AG09319 (cell line): ENCODE data around the gene CYBRD1.

Experiments
- DNase-seq: peaks from one replicate; pipeline ENCODE4 v3.0.0-alpha.2; 2010; ENCODE audit warnings: low read depth; ENCODE audit errors: extremely low read depth
- TF ChIP-seq, protein P1 (sequence below): IDR thresholded peaks from 2 replicates; pipeline ENCODE4 v1.5.1; 2011; ENCODE audit warnings: low read depth, mild to moderate bottlenecking, inconsistent platforms, low read length, moderate library complexity

CYBRD1 gene

DNA sequence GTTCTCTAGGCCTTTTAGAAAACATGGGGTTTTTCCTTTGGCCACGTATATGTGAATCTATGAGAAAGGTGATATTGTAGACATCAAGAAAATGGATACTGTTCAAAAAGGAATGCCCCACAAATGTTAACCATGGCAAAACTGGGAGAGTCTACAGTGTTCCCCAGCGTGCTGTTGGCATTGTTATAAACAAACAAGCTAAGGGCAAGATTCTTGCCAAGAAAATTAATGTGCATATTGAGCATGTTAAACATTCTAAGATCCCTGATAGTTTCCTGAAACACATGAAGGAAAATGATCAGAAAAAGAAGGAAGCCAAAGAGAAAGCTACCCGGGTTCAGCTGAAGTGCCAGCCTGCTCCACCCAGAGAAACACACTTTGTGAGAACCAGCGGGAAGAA is 64.9 kb downstream of the CYBRD1 start:
- DNase-seq = no peak
- TF ChIP-seq, protein P1, sequence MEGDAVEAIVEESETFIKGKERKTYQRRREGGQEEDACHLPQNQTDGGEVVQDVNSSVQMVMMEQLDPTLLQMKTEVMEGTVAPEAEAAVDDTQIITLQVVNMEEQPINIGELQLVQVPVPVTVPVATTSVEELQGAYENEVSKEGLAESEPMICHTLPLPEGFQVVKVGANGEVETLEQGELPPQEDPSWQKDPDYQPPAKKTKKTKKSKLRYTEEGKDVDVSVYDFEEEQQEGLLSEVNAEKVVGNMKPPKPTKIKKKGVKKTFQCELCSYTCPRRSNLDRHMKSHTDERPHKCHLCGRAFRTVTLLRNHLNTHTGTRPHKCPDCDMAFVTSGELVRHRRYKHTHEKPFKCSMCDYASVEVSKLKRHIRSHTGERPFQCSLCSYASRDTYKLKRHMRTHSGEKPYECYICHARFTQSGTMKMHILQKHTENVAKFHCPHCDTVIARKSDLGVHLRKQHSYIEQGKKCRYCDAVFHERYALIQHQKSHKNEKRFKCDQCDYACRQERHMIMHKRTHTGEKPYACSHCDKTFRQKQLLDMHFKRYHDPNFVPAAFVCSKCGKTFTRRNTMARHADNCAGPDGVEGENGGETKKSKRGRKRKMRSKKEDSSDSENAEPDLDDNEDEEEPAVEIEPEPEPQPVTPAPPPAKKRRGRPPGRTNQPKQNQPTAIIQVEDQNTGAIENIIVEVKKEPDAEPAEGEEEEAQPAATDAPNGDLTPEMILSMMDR = no peak

DNA sequence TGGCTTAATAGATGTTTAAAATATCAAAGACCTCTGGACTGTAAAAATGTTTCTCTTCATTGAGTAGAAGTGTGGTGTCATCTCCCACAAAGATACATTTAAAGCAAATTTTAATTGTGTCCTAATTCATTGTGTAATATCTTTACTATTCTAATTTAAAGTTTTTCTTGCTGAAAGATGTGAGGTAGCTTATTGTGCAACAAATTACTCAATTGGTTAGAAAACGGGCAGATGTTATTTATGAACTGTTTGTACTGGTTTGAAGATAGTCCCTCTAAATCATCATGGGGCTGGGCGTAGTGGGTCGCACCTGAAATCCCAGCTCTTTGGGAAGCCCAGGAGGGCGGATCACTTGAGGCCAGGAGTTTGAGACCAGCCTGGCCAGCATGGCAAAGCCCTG is 65.3 kb downstream of the CYBRD1 start:
- DNase-seq = no peak

DNA sequence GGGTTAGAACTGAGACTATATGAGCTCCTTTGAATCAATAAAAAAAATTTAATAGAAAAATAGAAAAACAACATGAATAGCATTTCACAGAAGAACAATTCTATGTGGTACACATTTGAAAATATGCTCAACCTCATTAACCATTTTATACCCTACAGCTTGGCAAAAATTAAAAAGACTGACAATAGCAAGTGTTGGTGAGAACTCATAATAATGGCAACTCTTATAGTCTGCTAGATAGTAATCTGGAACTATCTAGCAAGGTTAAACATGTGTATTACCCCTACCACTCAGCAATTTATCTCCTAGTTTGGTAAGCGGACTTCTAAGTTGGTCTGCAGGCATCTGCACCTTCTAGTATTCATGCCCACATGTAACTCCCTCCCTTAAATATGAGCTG is 67.8 kb downstream of the CYBRD1 start:
- TF ChIP-seq, protein P1 = no peak

More for the DNA sequence above, 65.3 kb downstream of the CYBRD1 start:
- TF ChIP-seq, protein P1 = no peak

DNA sequence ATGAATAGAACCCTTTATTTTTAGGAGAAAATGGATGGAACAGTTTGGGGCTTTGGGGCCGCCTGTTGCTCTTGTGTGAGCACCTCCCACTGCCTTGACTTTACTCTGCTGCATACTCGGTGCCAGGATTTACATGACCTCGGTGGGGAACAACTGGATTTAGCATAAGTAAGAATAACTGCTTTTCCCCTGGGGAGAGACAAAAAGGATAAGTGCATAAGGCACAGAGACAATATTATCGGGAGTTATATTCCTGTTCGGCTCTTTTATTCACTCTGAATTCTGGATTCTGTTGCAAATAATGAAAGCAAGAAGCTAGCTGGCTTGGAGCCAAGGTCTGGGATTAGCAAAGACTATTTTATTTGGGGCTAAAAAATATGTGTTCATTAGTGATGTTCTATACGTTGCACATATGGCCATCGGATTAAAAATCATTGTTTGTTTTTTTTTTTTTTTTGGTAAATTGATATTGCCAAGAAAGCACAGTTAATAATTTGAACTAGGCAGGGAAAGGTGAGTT is 69.8 kb downstream of the CYBRD1 start:
- no peak for DNase-seq
- TF ChIP-seq, protein P1 = no peak

More for the DNA sequence above, 67.8 kb downstream of the CYBRD1 start:
- DNase-seq = no peak

DNA sequence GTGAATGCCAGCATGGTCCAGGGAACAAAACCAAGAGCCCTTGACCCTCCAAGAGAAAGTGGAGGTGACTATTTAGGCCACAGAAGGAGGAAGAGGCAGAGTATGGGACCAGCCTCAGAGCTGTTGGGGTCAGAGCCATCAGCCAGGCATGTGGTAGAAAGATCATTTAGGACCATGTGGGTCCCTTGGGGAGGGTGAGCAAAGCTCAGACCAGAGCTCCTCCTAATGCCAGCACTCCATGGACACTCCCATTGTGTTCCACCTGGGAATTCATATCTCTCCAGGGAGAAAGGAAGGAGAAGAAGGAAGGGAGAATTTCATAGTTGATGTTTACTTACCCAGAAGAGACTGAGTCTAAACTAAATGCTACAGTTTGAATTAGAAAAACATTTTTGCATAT is 73.2 kb downstream of the CYBRD1 start:
- DNase-seq = no peak
- TF ChIP-seq, protein P1 = no peak

DNA sequence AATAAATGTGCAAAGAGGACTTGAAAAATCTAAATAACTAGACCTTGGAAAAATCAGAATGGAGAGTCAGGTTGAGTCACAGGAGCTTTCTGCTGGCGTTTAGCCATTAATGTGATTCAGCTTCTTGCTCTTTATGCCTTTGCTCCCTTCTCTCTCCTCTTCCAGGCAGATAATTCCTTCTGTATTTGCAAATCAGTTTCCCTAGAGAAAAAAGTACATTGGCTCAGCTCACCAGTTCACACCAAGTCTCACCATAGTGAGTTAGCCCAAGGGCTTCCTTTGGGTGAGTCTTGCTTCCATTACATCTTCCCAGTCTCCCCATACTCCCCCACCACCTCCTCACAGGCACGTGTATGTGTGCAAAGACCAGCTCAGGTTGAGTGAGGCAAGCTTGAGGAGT is 73.6 kb downstream of the CYBRD1 start:
- TF ChIP-seq, protein P1 = no peak
- peak; percentile 60 for DNase-seq

DNA sequence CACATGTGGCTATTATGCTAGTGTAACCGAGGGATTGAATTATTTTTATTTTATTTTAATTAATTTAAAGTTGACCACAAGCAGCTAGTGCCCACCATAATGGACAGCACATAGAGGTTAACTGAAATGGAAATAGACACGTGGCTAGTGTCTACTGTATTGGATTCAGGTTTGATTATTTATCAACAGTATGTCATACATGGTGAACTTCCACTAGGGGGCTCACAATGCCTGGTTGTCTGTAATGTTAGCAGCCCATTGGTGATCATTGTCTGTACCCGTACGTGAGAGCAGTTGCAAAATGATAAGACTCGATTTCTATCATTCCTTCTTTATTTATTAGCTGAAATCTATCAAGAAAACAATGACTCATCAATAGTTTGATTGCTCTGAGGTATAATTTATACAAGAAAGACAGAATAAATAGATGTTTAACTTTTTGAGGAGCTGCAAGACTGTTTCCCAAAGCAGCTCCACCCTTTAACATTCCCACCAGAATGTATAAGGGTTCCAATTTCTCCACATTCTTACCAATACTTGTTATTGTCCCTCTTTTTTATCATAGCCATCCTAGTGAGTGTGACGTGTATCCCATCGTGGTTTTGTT is 76.5 kb downstream of the CYBRD1 start:
- DNase-seq = peak; percentile 42
- TF ChIP-seq, protein P1 = peak; percentile 80
